GM18505 (cell line): ENCODE measurements around the gene MAPK4.

Experiments
- ATAC-seq: cut with Tn5 transposase; IDR thresholded peaks from one replicate; pipeline ENCODE4 v1.9.1; 2021; ENCODE audit not compliant: unreplicated experiment
- POLR2A ChIP-seq: IDR thresholded peaks from 4 replicates; pipeline ENCODE4 v1.6.1; 2011; ENCODE audit warnings: borderline replicate concordance; ENCODE audit not compliant: insufficient read depth, insufficient read length; ENCODE audit errors: extremely low read depth

MAPK4 gene

GRCh38 chr18:50656841-50657470, 97.1 kb downstream of the MAPK4 start:
- no peak for TF ChIP-seq POLR2A
- no peak for ATAC-seq

- no peak for ATAC-seq
- TF ChIP-seq POLR2A: no peak
Measured at GRCh38 chr18:50658601-50659000, 98.7 kb downstream of the MAPK4 start.

- no peak for TF ChIP-seq POLR2A
- no peak for ATAC-seq
Measured at GRCh38 chr18:50659091-50660003, 99.5 kb downstream of the MAPK4 start.

GRCh38 chr18:50661013-50661412, 101.1 kb downstream of the MAPK4 start:
- TF ChIP-seq POLR2A: no peak
- no peak for ATAC-seq

GRCh38 chr18:50662177-50662576, 102.3 kb downstream of the MAPK4 start:
- no peak for TF ChIP-seq POLR2A
- ATAC-seq: no peak

GRCh38 chr18:50662775-50663383, 103.0 kb downstream of the MAPK4 start:
- no peak for TF ChIP-seq POLR2A

GRCh38 chr18:50663626-50664441, 103.9 kb downstream of the MAPK4 start:
- no peak for ATAC-seq
- no peak for TF ChIP-seq POLR2A

More at GRCh38 chr18:50662775-50663383, 103.0 kb downstream of the MAPK4 start:
- no peak for ATAC-seq

- no peak for TF ChIP-seq POLR2A
- ATAC-seq: no peak
Measured at GRCh38 chr18:50665015-50665414, 105.1 kb downstream of the MAPK4 start.

GRCh38 chr18:50665519-50665918, 105.6 kb downstream of the MAPK4 start:
- no peak for TF ChIP-seq POLR2A

GRCh38 chr18:50666536-50666935, 106.6 kb downstream of the MAPK4 start:
- no peak for ATAC-seq
- no peak for TF ChIP-seq POLR2A

More at GRCh38 chr18:50665519-50665918, 105.6 kb downstream of the MAPK4 start:
- ATAC-seq: no peak

- ATAC-seq: no peak
- no peak for TF ChIP-seq POLR2A
Measured at GRCh38 chr18:50671376-50671775, 111.5 kb downstream of the MAPK4 start.

- ATAC-seq: no peak
- TF ChIP-seq POLR2A: no peak
Measured at GRCh38 chr18:50674307-50674980, 114.6 kb downstream of the MAPK4 start.

GRCh38 chr18:50675043-50675442, 115.2 kb downstream of the MAPK4 start:
- TF ChIP-seq POLR2A: no peak
- ATAC-seq: no peak

GRCh38 chr18:50678651-50679050, 118.8 kb downstream of the MAPK4 start:
- ATAC-seq: no peak
- TF ChIP-seq POLR2A: no peak
